ENCODE data around the gene XPO4. TPM values are rescaled to one million over a fixed set of nuclear protein-coding genes. Genes with fewer than 3 reads are reported as not detected.

Gene XPO4
- total and polyA plus RNA-seq, 10 of the 15 experiments (the other 5 are each of a cell fraction or from before 2014, with no cell fraction given): 3.6 to 24.9 (median 18.4) TPM

- no peak; a peak in 1 of 4 replicates for TF ChIP-seq IKZF2 (IDR thresholded peaks at IDR 0.05)
- peak; percentile 64; the same call in 1 of the 2 replicates for TF ChIP-seq POLR2AphosphoS2 (IDR thresholded peaks at IDR 0.05; ENCODE audit: low read depth, low read length)
- no peak for TF ChIP-seq USF2 (IDR thresholded peaks at IDR 0.05; ENCODE audit: borderline replicate concordance, low read depth, low read length)
- no peak for TF ChIP-seq ZNF207 (IDR thresholded peaks at IDR 0.05; ENCODE audit: borderline replicate concordance)
- peak; percentile 16; the same call in 1 of the 2 replicates for TF ChIP-seq MLLT1 (IDR thresholded peaks at IDR 0.05)
- peak; percentile 28; the same call in 2 of the 3 replicates for TF ChIP-seq POU2F2 (IDR thresholded peaks at IDR 0.05; ENCODE audit: borderline replicate concordance, low read depth, low read length)
- no peak for TF ChIP-seq RELA (IDR thresholded peaks at IDR 0.05; ENCODE audit: borderline replicate concordance, partially characterized antibody)
- no peak for TF ChIP-seq ZZZ3 (IDR thresholded peaks at IDR 0.05; ENCODE audit: control insufficient read depth, insufficient read length, low read depth)
- 0 out of 2 replicates have a peak, but pooled peaks have one; percentile 27 for TF ChIP-seq RB1 (IDR thresholded peaks at IDR 0.05; ENCODE audit: borderline replicate concordance)
- no peak for TF ChIP-seq ZBTB33 (IDR thresholded peaks at IDR 0.05)
- TF ChIP-seq BCL3 (IDR thresholded peaks at IDR 0.05; ENCODE audit: borderline replicate concordance, insufficient read depth, low read depth, low read length, poor library complexity, severe bottlenecking): peak; percentile 71
- no peak for TF ChIP-seq ZBED1 (IDR thresholded peaks at IDR 0.05; ENCODE audit: borderline replicate concordance)
- TF ChIP-seq ELK1 (IDR thresholded peaks at IDR 0.05; ENCODE audit: low read depth, low read length): peak; percentile 99
- peak; percentile 86 for TF ChIP-seq RUNX3 (IDR thresholded peaks at IDR 0.05; ENCODE audit: low read length)
- TF ChIP-seq SPI1 (IDR thresholded peaks at IDR 0.05; ENCODE audit: borderline replicate concordance, insufficient read depth, low read depth, low read length): peak; percentile 19; the same call in 1 of the 2 replicates
- no peak for TF ChIP-seq TARDBP (IDR thresholded peaks at IDR 0.05; ENCODE audit: borderline replicate concordance)
- no peak for TF ChIP-seq SREBF2 (IDR thresholded peaks at IDR 0.05; ENCODE audit: low read length)
- TF ChIP-seq USF1 (IDR thresholded peaks at IDR 0.05; ENCODE audit: borderline replicate concordance, extremely low read length, insufficient read depth, low read depth, low read length): no peak
- TF ChIP-seq RFX5 (IDR thresholded peaks at IDR 0.05; ENCODE audit: low read depth, low read length): no peak
- TF ChIP-seq BACH1 (IDR thresholded peaks at IDR 0.05; ENCODE audit: borderline replicate concordance): no peak; the same call in 1 of the 2 replicates
These were observed 129.1 kb downstream of the XPO4 start, which contains the start of gene EEF1AKMT1 (continued) for GRCh38 chr13:20773194-20774080.

Measured in GM12878 (cell line).